Esophagus squamous epithelium (tissue), 5 donors: ENCODE data around the gene MCM3. TPM values are rescaled to one million over a fixed set of nuclear protein-coding genes. Genes with fewer than 3 reads are reported as not detected.

ENCODE experiments used
- DNase-seq: peaks from one replicate; lab custom pipeline; 2025; lab: John Stamatoyannopoulos, UW
- H3K27ac ChIP-seq, 4 donors: fragments of 200-600 bp; sonication (generic); one replicate each; pipeline ENCODE4 v1.5.1; 2016 to 2019; ENCODE audit warnings: mild to moderate bottlenecking in 1 of 4
- H3K27me3 ChIP-seq, 4 donors: fragments of 200-600 bp; sonication (generic); 1 replicate in 3 of 4; 2 replicates in 1 of 4; pipeline versions ENCODE4 v1.5.1 to v1.6.0; 2017 to 2021; ENCODE audit warnings: antibody characterized with exemption in 1 of 4
- H3K36me3 ChIP-seq, 3 donors: fragments of 200-600 bp; sonication (generic); one replicate each; pipeline ENCODE4 v1.5.1; 2016 to 2019
- H3K4me1 ChIP-seq, 3 donors: fragments of 200-600 bp; sonication (generic); one replicate each; pipeline ENCODE4 v1.5.1; 2017 to 2019
- H3K4me3 ChIP-seq, 4 donors: fragments of 200-600 bp; sonication (generic); 1 replicate in 3 of 4; 2 replicates in 1 of 4; pipeline ENCODE4 v1.5.1; 2016 to 2019; ENCODE audit warnings: mild to moderate bottlenecking in 2 of 4, moderate library complexity in 1 of 4
- H3K9me3 ChIP-seq, 3 donors: fragments of 200-600 bp; sonication (generic); one replicate each; pipeline ENCODE4 v1.5.1; 2016 to 2019
- POLR2A ChIP-seq, 4 donors: fragments of 450-650 bp; IDR thresholded peaks; one replicate each; pipeline ENCODE4 v1.6.1; 2017; ENCODE audit warnings: antibody characterized with exemption in 4 of 4, mild to moderate bottlenecking in 4 of 4, moderate library complexity in 3 of 4
- WGBS, 2 donors: methylation state at CpG; one replicate each; pipeline ENCODE4 v1.1.5; 2018; 5-methylcytosine and 5-hydroxymethylcytosine counted together
- intact Hi-C: fragments of 100-400 bp; cut with DNase I; formaldehyde crosslinking; loops from one replicate; pipeline ENCODE4 v1.15.0; 2022
- total RNA-seq, 4 donors: library from RNA; depleted of rRNA; stranded (reverse); fragments of >200 nt; gene quantifications; one replicate each; pipeline ENCODE4 v1.1.0, GENCODE V29; 2016
- TF ChIP-seq, protein P1 (sequence below), 6 experiments: fragments of 450-650 bp in 4 of 6; fragments of 200-600 bp in 2 of 6; sonication (generic) in 2 of 6; IDR thresholded peaks; one replicate each; pipeline ENCODE4 v1.5.1; 2016 to 2019; ENCODE audit warnings: antibody characterized with exemption in 6 of 6, mild to moderate bottlenecking in 4 of 6, moderate library complexity in 4 of 6
- donor health status: DM: yes; HTN: yes; CAD: no.

MCM3 gene
- total RNA-seq: 10 to 100 TPM; 37.5 to 70.3 (median 47.7) TPM

DNA sequence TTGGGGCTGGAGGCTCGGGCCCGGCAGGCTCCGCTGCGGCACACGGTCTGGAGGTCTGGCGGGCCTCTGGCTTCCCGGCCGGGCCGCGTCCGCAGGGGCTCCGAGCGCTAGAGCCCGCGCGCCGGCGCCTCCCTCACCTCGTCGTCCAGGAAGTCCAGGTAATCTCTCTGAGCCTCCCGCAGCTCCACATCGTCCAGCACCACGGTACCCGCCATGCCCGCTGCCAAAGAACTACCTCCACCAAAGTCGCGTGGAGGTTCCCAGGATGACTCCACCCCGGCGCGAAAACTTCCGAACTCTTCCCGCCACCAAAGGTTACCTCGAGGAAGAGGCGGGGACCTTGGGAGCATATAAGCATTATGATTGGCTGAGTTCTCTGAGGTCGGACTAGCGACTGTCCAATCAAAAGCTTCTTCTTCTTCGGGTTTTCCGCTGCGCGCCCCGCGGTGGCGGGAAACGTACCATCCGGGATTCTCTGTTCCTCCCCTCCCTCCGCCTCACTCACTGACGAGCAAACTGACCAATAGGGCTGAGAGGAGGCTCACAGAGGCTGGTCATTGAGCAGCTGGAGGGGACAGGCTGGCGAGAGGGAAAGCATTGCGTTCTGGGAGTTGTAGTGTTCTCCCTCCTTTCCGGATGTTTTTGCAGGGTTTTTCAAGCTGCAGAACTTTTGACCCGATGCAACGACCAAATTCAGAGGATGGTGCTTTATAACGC lies at the start of gene MCM3:
Gene MCM3 (minus strand): TSS at position 283 of the 717 bp plus-strand sequence. CDS start 68 bp downstream, at position 215.
- peaks cover 0 to 33% (median 12%) of the 10 kb centered on the region in 3 donors for H3K4me1 ChIP-seq
- peak within 1 kb of the TSS; percentile 51 to 86 (median 78) for H3K27ac ChIP-seq
- peak within 1 kb of the TSS; percentile 61 to 94 (median 84) for H3K4me3 ChIP-seq
- H3K27me3 ChIP-seq: no peaks in the 10 kb centered on the region
- 1 to 2% methylated on average over 18 to 20 of the region's 53 CpGs for WGBS, 2 donors
- TF ChIP-seq, protein P1, sequence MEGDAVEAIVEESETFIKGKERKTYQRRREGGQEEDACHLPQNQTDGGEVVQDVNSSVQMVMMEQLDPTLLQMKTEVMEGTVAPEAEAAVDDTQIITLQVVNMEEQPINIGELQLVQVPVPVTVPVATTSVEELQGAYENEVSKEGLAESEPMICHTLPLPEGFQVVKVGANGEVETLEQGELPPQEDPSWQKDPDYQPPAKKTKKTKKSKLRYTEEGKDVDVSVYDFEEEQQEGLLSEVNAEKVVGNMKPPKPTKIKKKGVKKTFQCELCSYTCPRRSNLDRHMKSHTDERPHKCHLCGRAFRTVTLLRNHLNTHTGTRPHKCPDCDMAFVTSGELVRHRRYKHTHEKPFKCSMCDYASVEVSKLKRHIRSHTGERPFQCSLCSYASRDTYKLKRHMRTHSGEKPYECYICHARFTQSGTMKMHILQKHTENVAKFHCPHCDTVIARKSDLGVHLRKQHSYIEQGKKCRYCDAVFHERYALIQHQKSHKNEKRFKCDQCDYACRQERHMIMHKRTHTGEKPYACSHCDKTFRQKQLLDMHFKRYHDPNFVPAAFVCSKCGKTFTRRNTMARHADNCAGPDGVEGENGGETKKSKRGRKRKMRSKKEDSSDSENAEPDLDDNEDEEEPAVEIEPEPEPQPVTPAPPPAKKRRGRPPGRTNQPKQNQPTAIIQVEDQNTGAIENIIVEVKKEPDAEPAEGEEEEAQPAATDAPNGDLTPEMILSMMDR (IDR thresholded peaks at IDR 0.05): peak in 3 of 6 experiments; percentile 27 to 39 (median 31)
- peak in 1 of 4 donors; percentile 12 for TF ChIP-seq POLR2A (IDR thresholded peaks at IDR 0.05)
- peaks cover 0 to 31% (median 17%) of the 10 kb centered on the region in 3 donors for H3K36me3 ChIP-seq
- intact Hi-C loops: loop anchor here (10.0 kb wide), 1 partner anchor 120 kb away; no protein-coding TSS in a partner anchor
- peak; percentile 90 for DNase-seq
- H3K9me3 ChIP-seq: no peaks in the 10 kb centered on the region

DNA sequence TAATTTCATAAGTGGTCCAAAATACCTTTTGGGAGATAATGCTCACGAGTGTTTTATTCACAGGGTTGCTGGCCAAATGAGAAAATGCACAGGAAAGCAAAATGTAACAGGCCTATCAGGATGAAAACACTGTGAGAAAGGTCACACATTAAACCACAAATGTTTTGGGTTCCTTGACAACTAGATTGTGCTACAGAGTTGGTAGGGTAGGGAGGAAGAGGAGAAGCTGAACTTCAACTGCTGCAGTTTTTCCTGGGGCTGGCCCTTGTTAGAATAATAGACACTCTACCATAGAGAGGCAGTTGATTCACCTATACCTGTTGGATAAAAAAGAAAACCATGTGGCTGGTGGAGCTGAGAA lies 49.3 kb upstream of the MCM3 start:
- H3K27ac ChIP-seq: peak overlapping the region; percentile 10 to 83 (median 27)

DNA sequence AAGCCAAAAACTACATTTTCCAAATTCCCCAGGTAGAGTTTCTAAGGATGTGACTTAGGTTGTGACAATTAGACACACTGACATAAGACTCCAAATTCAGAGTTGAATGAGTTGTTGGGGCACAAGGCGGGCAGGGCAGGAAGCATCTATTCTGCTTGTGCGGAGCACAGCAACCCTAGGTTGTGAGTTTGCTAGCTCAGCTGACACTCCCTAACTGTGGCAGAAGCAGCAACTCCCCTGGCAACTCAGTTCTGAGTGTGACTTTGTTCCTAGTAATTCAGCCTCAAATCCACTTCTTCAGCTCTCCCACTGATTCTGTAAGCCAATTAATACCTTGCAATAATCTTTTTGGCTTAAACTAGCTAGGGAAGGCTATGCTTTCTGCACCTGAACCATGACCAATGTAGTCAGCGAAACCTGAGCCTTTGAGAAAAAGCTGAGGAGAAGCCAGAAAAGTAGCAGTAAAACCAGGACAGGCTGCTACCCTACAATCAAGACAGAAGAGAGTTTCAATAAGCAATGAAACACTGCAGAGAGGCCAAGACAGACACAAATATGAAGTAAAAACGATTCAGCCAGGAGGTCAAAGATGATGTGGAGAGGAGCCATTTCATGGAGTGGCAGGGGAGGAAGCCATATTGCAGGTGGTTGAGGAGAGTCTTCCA lies 47.4 kb upstream of the MCM3 start:
- Histone ChIP-seq H3K27me3 (no peaks in the 10 kb centered on the region), H3K4me3 (no peak overlapping the region), H3K4me1 (peaks cover 0 to 73% (median 0%) of the 10 kb centered on the region in 3 donors), H3K9me3 (no peaks in the 10 kb centered on the region), H3K36me3 (no peaks in the 10 kb centered on the region), H3K27ac (peak overlapping the region; percentile 5 to 83 (median 50))
- intact Hi-C loops: no loop called here
- 44 to 77% methylated on average over 4 of the region's 4 CpGs for WGBS, 2 donors
- TF ChIP-seq, protein P1 (IDR thresholded peaks at IDR 0.05): no peak
- TF ChIP-seq POLR2A (IDR thresholded peaks at IDR 0.05): no peak
- no peak for DNase-seq

More for the DNA sequence above, 49.3 kb upstream of the MCM3 start:
- Histone ChIP-seq H3K27me3 (no peaks in the 10 kb centered on the region), H3K4me3 (no peak overlapping the region), H3K9me3 (no peaks in the 10 kb centered on the region), H3K4me1 (peaks cover 0 to 77% (median 0%) of the 10 kb centered on the region in 3 donors), H3K36me3 (no peaks in the 10 kb centered on the region)
- no peak for DNase-seq
- intact Hi-C loops: no loop called here
- TF ChIP-seq, protein P1 (IDR thresholded peaks at IDR 0.05): no peak
- no peak for TF ChIP-seq POLR2A (IDR thresholded peaks at IDR 0.05)
- WGBS, 2 donors: 25 to 33% methylated on average over 1 of the region's 1 CpG

DNA sequence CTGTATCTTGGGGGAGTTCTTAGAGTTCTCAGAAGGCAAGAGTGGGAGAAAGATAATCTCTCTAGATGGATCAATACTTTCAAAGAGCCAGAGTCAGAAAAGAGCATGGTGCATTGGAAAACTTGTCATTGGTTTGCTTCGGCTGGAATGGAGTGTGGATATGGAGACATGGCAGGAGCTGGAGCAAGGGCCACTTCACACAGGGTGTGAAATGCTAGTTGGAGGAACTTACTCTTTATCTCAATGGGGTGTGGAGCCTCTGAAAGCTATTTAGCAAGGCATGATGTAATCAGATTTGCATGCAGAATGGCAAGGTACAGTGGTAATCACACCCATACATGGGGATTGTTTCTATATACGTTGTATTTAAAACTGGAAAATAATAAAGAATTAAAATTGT lies 45.9 kb upstream of the MCM3 start:
- Histone ChIP-seq H3K27ac (peak overlapping the region in 3 of 4 donors; percentile 48 to 83 (median 80)), H3K4me3 (no peak overlapping the region)

More for the DNA sequence above, 45.9 kb upstream of the MCM3 start:
- Histone ChIP-seq H3K9me3 (no peaks in the 10 kb centered on the region), H3K36me3 (no peaks in the 10 kb centered on the region), H3K27me3 (no peaks in the 10 kb centered on the region), H3K4me1 (peaks cover 0 to 69% (median 0%) of the 10 kb centered on the region in 3 donors)
- intact Hi-C loops: no loop called here
- DNase-seq: no peak
- WGBS, 2 donors: 70 to 78% methylated on average over 2 of the region's 2 CpGs
- TF ChIP-seq POLR2A (IDR thresholded peaks at IDR 0.05): no peak
- TF ChIP-seq, protein P1 (IDR thresholded peaks at IDR 0.05): no peak
